Kidney epithelial cell (primary cell): Measurements from ENCODE around the gene ZMIZ1. TPM values are rescaled to one million over a fixed set of nuclear protein-coding genes. Genes with fewer than 3 reads are reported as not detected.

Experiments
- DNase-seq: peaks from one replicate; pipeline ENCODE4 v3.0.0-alpha.2; 2010; ENCODE audit warnings: low read depth
- H3K27me3 ChIP-seq: 2 replicates; pipeline ENCODE4 v1.6.0; 2011; ENCODE audit warnings: low read length; ENCODE audit not compliant: control insufficient read depth, insufficient read depth
- H3K36me3 ChIP-seq: 2 replicates; pipeline ENCODE4 v1.5.1; 2011; ENCODE audit warnings: low read length; ENCODE audit not compliant: control insufficient read depth, insufficient read depth
- H3K4me3 ChIP-seq: 2 replicates; pipeline ENCODE4 v1.5.1; 2011; ENCODE audit warnings: low read depth, mild to moderate bottlenecking, control low read depth, low read length
- CTCF ChIP-seq: IDR thresholded peaks from 2 replicates; pipeline ENCODE4 v1.5.1; 2011; ENCODE audit warnings: mild to moderate bottlenecking, moderate library complexity, low read length, control low read depth, inconsistent platforms; ENCODE audit not compliant: insufficient read depth, poor library complexity, severe bottlenecking
- total RNA-seq: library from RNA; depleted of rRNA; stranded (reverse); fragments of >200 nt; gene quantifications from 2 replicates; pipeline ENCODE4 v1.2.3, GENCODE V29; 2015

Gene ZMIZ1
- total RNA-seq, 1 donor from 2014 or later = 57.5 TPM

- Histone ChIP-seq H3K27me3 (no peaks in the 10 kb centered on the region), H3K4me3 (no peak overlapping the region), H3K36me3 (peaks cover 9% of the 10 kb centered on the region)
- DNase-seq = no peak
- TF ChIP-seq CTCF = no peak
Measured at GRCh38 chr10:79287973-79288723, 219.4 kb downstream of the ZMIZ1 start.

GRCh38 chr10:79289801-79290200 is 221.0 kb downstream of the ZMIZ1 start:
- Histone ChIP-seq H3K27me3 (no peaks in the 10 kb centered on the region), H3K36me3 (peaks cover 7% of the 10 kb centered on the region), H3K4me3 (no peak overlapping the region)
- TF ChIP-seq CTCF = no peak
- DNase-seq = no peak

- Histone ChIP-seq H3K4me3 (no peak overlapping the region), H3K36me3 (peaks cover 5% of the 10 kb centered on the region), H3K27me3 (no peaks in the 10 kb centered on the region)
- TF ChIP-seq CTCF = no peak
- no peak for DNase-seq
Measured at GRCh38 chr10:79292026-79292766, 223.4 kb downstream of the ZMIZ1 start.

DNA sequence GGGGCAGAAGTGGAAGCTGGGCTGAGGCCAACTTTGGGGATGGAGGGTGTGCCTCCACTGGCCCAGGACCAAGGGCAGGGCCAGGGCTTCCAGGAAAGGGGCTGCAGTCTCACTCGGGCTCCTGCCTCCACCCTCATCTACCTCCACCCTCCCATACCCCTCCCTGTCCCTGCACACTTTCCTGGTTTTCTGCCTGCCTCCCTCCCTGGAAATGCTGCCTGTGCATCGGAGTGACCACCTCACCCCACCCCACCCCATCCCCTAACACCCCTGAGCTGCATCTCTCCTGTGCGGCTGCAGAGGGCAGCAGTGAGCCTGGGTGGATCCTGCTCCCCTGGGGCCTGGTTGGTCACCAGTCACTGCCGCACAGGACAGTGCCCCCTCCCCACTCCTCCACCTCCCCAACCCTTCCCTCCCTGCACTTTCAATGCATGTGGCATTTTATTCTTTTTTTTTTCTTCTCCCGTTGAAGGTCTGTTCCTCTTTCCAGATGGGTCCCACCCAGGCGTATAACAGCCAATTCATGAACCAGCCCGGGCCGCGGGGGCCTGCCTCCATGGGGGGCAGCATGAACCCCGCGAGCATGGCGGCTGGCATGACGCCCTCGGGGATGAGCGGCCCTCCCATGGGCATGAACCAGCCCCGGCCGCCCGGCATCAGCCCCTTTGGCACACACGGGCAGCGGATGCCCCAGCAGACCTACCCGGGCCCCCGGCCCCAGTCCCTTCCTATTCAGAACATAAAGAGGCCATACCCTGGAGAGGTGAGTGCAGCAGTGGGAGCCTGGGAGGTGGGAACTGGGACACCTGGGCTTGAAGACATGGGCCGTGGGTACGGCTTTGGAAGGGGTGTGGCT is 224.4 kb downstream of the ZMIZ1 start:
- H3K36me3 ChIP-seq = peaks cover 3% of the 10 kb centered on the region
- no peaks in the 10 kb centered on the region for H3K27me3 ChIP-seq
- TF ChIP-seq CTCF = peak; percentile 68
- H3K4me3 ChIP-seq = no peak overlapping the region
- DNase-seq = no peak

- no peak for TF ChIP-seq CTCF
- Histone ChIP-seq H3K4me3 (no peak overlapping the region), H3K27me3 (no peaks in the 10 kb centered on the region), H3K36me3 (peaks cover 3% of the 10 kb centered on the region)
- peak; percentile 21 for DNase-seq
Measured at GRCh38 chr10:79293841-79294581, 225.2 kb downstream of the ZMIZ1 start.
